Panc1 (cell line): Measurements from ENCODE around the gene METTL15. TPM values are rescaled to one million over a fixed set of nuclear protein-coding genes. Genes with fewer than 3 reads are reported as not detected.

Experiments
- ATAC-seq: fragments of 200-7000 bp; cut with Tn5 transposase; 2 replicates; pipeline ENCODE4 v1.9.1; 2020; ENCODE audit warnings: mild to moderate bottlenecking, moderate library complexity
- BruUV-seq: library from RNA; stranded (reverse); fragments of 400-500 nt; replicated peaks from 2 replicates; lab custom pipeline; 2021; lab: Mats Ljungman, UMichigan
- CTCF ChIA-PET: fragments of 300-600 bp; sonication (Branson Sonifier 250); formaldehyde crosslinking; loops from one replicate; lab custom pipeline; 2022; ENCODE audit warnings: antibody characterized with exemption; lab: Charles Lee
- POLR2A ChIA-PET: fragments of 300-600 bp; sonication (Branson Sonifier 250); formaldehyde crosslinking; loops from one replicate; lab custom pipeline; 2022; ENCODE audit warnings: antibody characterized with exemption; lab: Charles Lee
- DNase-seq: peaks from one replicate; pipeline ENCODE4 v3.0.0-alpha.2; 2010; ENCODE audit warnings: low read depth, low spot score
- H3K27ac ChIP-seq: 2 replicates; pipeline ENCODE4 v1.5.1; 2011; ENCODE audit warnings: mild to moderate bottlenecking, low read length, inconsistent platforms
- H3K27me3 ChIP-seq: fragments of 200-500 bp; sonication (Bioruptor generic); 2 replicates; pipeline ENCODE4 v1.6.0; 2014; ENCODE audit warnings: low read length, inconsistent platforms; ENCODE audit not compliant: control insufficient read depth, insufficient read depth
- H3K36me3 ChIP-seq: fragments of 200-500 bp; sonication (Bioruptor generic); 2 replicates; pipeline ENCODE4 v1.5.1; 2014; ENCODE audit warnings: inconsistent platforms, mild to moderate bottlenecking, low read length, moderate library complexity; ENCODE audit not compliant: control insufficient read depth, insufficient read depth
- H3K4me1 ChIP-seq: 2 replicates; pipeline ENCODE4 v1.5.1; 2011; ENCODE audit warnings: inconsistent platforms, mild to moderate bottlenecking, low read length, moderate library complexity; ENCODE audit not compliant: control insufficient read depth, insufficient read depth
- H3K4me3 ChIP-seq, 2 experiments: 2 replicates each; pipeline ENCODE4 v1.5.1; 2011 to 2012; ENCODE audit warnings: low read depth in 2 of 2, low read length in 2 of 2, mild to moderate bottlenecking in 2 of 2, inconsistent platforms in 1 of 2, moderate library complexity in 1 of 2
- H3K9me3 ChIP-seq: fragments of 200-500 bp; sonication (Bioruptor generic); 2 replicates; pipeline ENCODE4 v1.5.1; 2014; ENCODE audit warnings: low read depth, mild to moderate bottlenecking, inconsistent platforms, low read length, moderate library complexity; ENCODE audit not compliant: control insufficient read depth, insufficient read depth
- POLR2AphosphoS5 ChIP-seq: IDR thresholded peaks from 2 replicates; pipeline ENCODE4 v1.6.1; 2012; ENCODE audit warnings: mild to moderate bottlenecking, low read depth, low read length, moderate library complexity
- SIN3A ChIP-seq: IDR thresholded peaks from 2 replicates; pipeline ENCODE4 v1.6.1; 2012; ENCODE audit warnings: low read depth, mild to moderate bottlenecking, low read length, moderate library complexity, borderline replicate concordance; ENCODE audit not compliant: insufficient read depth
- TCF7L2 ChIP-seq: IDR thresholded peaks from 2 replicates; pipeline ENCODE4 v1.6.1; 2011; ENCODE audit warnings: mild to moderate bottlenecking, low read depth, low read length, inconsistent platforms
- in situ Hi-C: cut with HindIII; loops from 2 replicates; pipeline ENCODE4 v1.10.0; 2016; ENCODE audit warnings: low sequenced_read_pairs, low pct_unique_long_range_greater_than_20kb
- intact Hi-C: fragments of 100-400 bp; cut with micrococcal nuclease; formaldehyde crosslinking; loops from one replicate; pipeline ENCODE4 v1.10.0; 2022; ENCODE audit not compliant: unreplicated experiment
- total RNA-seq: library from RNA; stranded (reverse); gene quantifications from one replicate; pipeline ENCODE4 v1.2.1, GENCODE V29; 2021; ENCODE audit not compliant: unreplicated experiment
- TF ChIP-seq, protein P1 (sequence below), 2 experiments: IDR thresholded peaks; 2 replicates each; pipeline ENCODE4 v1.6.1; 2011 to 2012; ENCODE audit warnings: low read depth in 2 of 2, control low read depth in 1 of 2, low read length in 1 of 2, mild to moderate bottlenecking in 1 of 2, moderate library complexity in 1 of 2; ENCODE audit not compliant: insufficient read depth in 1 of 2
- TF ChIP-seq, protein P2 (sequence below): fragments of 450-650 bp; IDR thresholded peaks from 2 replicates; pipeline ENCODE4 v1.5.1; 2017; ENCODE audit warnings: mild to moderate bottlenecking

Gene METTL15
- total RNA-seq, 1 experiment from 2014 or later: 11.4 TPM

DNA sequence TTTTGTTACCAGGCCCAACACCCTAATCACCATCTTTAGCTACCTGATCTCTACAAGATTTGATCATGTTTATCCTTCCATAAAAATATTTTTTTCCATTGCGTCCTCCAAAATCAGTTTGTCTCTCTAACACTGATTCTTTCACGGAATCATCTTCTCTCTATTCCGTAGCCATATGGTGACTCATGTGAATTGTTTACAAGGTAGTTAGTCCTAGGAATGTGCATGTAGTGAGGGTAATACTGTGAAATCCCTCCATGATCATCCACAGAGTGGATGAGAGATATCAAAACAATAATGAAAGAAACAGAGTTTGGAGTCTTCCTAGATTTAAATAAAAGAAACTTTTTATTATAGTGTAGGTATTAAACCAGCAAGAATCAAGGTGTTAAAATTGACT lies 230.2 kb downstream of the METTL15 start:
- Histone ChIP-seq H3K9me3 (peaks cover 6% of the 10 kb centered on the region), H3K4me1 (no peaks in the 10 kb centered on the region), H3K27me3 (no peaks in the 10 kb centered on the region), H3K36me3 (no peaks in the 10 kb centered on the region), H3K27ac (no peak overlapping the region), H3K4me3 (no peak overlapping the region)
- intact Hi-C loops: no loop called here
- DNase-seq (no peak), ATAC-seq (no peak)
- BruUV-seq: no TSS peak
- CTCF ChIA-PET: no interaction called here
- in situ Hi-C loops: no loop called here
- TF ChIP-seq POLR2AphosphoS5 (no peak), SIN3A (no peak), TCF7L2 (no peak)
- TF ChIP-seq, protein P1, sequence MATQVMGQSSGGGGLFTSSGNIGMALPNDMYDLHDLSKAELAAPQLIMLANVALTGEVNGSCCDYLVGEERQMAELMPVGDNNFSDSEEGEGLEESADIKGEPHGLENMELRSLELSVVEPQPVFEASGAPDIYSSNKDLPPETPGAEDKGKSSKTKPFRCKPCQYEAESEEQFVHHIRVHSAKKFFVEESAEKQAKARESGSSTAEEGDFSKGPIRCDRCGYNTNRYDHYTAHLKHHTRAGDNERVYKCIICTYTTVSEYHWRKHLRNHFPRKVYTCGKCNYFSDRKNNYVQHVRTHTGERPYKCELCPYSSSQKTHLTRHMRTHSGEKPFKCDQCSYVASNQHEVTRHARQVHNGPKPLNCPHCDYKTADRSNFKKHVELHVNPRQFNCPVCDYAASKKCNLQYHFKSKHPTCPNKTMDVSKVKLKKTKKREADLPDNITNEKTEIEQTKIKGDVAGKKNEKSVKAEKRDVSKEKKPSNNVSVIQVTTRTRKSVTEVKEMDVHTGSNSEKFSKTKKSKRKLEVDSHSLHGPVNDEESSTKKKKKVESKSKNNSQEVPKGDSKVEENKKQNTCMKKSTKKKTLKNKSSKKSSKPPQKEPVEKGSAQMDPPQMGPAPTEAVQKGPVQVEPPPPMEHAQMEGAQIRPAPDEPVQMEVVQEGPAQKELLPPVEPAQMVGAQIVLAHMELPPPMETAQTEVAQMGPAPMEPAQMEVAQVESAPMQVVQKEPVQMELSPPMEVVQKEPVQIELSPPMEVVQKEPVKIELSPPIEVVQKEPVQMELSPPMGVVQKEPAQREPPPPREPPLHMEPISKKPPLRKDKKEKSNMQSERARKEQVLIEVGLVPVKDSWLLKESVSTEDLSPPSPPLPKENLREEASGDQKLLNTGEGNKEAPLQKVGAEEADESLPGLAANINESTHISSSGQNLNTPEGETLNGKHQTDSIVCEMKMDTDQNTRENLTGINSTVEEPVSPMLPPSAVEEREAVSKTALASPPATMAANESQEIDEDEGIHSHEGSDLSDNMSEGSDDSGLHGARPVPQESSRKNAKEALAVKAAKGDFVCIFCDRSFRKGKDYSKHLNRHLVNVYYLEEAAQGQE (IDR thresholded peaks at IDR 0.05; ENCODE audit: insufficient read depth in 1 of 2, low read depth in 2 of 2, low read length in 1 of 2): no peak
- TF ChIP-seq, protein P2, sequence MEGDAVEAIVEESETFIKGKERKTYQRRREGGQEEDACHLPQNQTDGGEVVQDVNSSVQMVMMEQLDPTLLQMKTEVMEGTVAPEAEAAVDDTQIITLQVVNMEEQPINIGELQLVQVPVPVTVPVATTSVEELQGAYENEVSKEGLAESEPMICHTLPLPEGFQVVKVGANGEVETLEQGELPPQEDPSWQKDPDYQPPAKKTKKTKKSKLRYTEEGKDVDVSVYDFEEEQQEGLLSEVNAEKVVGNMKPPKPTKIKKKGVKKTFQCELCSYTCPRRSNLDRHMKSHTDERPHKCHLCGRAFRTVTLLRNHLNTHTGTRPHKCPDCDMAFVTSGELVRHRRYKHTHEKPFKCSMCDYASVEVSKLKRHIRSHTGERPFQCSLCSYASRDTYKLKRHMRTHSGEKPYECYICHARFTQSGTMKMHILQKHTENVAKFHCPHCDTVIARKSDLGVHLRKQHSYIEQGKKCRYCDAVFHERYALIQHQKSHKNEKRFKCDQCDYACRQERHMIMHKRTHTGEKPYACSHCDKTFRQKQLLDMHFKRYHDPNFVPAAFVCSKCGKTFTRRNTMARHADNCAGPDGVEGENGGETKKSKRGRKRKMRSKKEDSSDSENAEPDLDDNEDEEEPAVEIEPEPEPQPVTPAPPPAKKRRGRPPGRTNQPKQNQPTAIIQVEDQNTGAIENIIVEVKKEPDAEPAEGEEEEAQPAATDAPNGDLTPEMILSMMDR: no peak
- POLR2A ChIA-PET: no interaction called here

DNA sequence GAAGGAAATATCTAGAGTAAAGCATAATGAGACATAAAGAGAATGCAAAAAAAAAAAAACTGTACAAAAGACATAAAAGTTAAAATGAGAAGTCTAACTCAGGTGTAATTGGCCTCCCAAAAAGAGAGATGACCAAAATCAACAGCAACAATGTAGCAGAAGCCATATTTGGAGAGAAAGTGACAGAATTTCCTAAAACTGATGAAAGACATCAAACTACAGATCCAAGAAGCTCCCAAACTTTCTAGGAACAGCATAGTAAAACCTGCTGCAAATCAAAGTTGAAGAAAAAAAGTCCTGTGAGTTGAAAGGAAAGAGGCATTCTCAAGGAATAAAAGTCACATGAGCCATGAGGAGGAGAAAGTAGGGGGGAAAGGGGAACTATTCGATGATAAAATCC lies 231.3 kb downstream of the METTL15 start:
- DNase-seq (no peak), ATAC-seq (no peak)
- intact Hi-C loops (no loop called here), in situ Hi-C loops (no loop called here)
- no peaks in the 10 kb centered on the region for H3K36me3 ChIP-seq
- ChIA-PET CTCF (no interaction called here), POLR2A (no interaction called here)
- peaks cover 6% of the 10 kb centered on the region for H3K9me3 ChIP-seq
- H3K27ac ChIP-seq: no peak overlapping the region
- H3K27me3 ChIP-seq: no peaks in the 10 kb centered on the region
- TF ChIP-seq SIN3A: no peak
- no peak for TF ChIP-seq TCF7L2
- TF ChIP-seq, protein P1 (IDR thresholded peaks at IDR 0.05; ENCODE audit: insufficient read depth in 1 of 2, low read depth in 2 of 2, low read length in 1 of 2): no peak
- no peak for TF ChIP-seq POLR2AphosphoS5
- TF ChIP-seq, protein P2: no peak
- no TSS peak for BruUV-seq
- no peaks in the 10 kb centered on the region for H3K4me1 ChIP-seq
- H3K4me3 ChIP-seq: no peak overlapping the region
